MM.1S (cell line): ENCODE results near the gene TTYH1.

Experiments
- CTCF ChIP-seq: fragments of 300-600 bp; sonication (generic); IDR thresholded peaks from 2 replicates; pipeline ENCODE4 v1.5.1; 2016; ENCODE audit warnings: antibody characterized with exemption, low read length, mixed read lengths
- EZH2 ChIP-seq: fragments of 300-600 bp; sonication (generic); optimal IDR thresholded peaks from 2 replicates; pipeline ENCODE3; 2017; ENCODE audit warnings: low read depth, mild to moderate bottlenecking, antibody characterized with exemption, low read length, mixed read lengths

GRCh38 chr19:54395685-54396084, 19.6 kb upstream of the TTYH1 start:
- no peak for TF ChIP-seq CTCF
- TF ChIP-seq EZH2 = no peak
